KG1 (cell line): ENCODE data around the gene NPC1.

ENCODE experiments used
- DNase-seq: peaks from one replicate; lab custom pipeline; 2025; lab: John Stamatoyannopoulos, UW

The NPC1 gene

DNA sequence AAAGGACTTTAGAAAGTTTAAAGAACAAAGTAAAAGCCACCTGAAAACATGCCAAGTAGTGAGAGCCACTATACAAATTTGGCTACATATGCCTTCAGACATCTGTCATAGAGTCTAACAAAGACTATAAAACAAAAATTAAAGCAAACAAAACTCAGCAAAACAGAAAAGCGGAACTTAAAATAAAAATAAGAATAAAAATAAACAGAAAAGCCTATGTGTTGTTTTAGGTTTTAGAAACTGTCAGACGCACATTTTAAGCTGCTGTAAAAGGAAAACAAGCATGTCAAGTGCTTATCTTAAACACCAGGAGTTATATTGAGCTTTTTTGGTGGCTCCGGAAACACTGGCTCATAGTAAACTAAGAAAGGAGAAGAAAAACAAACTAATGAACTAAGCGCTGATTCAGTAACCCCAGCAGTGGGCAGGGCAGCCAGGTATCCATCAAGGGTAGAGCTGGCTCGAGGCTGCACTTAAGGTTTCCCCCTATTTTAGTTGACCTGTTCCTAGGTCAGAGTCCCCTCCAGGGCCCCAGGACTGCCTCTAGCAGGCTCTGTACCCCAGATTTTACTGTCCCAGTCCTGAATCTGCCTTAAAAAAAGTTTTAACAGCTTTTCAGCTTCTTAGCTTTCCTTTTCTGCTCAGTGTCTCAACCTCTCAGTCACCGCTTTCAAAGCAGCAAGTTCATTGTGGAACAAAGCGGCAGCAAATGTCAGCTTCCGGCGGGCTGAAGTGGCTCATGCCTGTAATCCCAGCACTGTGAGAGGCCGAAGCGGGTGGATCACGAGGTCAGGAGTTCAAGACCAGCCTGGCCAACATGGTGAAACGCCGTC, 98.4 kb downstream of the NPC1 start:
- DNase-seq, result peak; percentile 51

DNA sequence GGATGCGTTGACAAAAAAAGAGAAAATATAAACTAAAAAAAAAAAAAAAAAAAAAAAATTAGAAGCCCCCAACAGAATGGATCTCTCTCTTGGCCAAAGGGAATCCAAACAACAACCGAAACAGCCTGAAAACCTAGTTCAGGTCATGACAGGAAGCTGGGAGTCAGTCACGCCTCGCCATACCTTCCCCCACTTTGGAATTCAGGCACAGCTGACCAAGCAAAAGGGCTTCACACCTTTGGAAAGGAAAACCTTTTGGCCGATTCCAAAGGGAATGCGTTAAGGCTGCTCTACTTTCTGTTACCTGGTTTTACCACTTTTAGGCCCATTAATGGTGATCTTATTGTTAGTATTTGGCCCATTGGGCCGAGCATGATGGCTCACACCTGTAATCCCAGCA, 100.9 kb downstream of the NPC1 start:
- DNase-seq, result no peak

DNA sequence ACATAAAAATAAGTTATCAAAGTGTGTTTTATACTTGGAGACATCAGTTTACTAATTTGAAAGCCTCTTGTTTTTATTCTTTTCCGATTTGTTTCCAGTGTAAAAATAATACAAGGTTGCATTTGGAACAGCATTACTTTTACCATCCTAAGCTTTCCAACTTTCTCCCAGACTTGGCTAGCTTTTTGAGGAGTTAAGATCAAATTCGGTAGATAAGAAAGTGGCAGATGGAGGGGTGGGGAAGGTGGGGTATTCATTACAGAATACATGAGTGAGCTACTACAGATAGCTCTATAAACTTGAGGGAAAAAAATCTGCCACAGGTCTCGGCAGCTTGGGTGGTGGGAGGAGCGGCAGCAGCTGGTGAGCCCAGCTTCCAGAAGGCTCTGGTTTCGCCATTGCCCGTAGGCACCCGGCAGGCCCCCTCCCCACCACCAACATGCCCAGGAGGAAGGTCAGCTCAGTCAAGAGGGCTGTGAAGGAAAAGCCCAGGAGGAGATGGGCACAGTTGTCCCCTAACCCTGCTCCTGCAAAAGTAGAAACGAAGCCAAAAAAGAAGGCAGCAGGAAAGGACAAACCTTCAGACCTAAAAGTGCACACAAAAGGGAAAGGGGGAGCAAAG, 101.6 kb downstream of the NPC1 start:
- no peak for DNase-seq
